Activated CD4-positive, alpha-beta T cell treated with anti-CD3 and anti-CD28 coated beads for 36 hours (primary cell): ENCODE data around the gene DCAF6. TPM values are rescaled to one million over a fixed set of nuclear protein-coding genes. Genes with fewer than 3 reads are reported as not detected.
"Not testable (repeated sequence)": the region's sequence is repeated elsewhere in the genome, so short reads cannot be mapped to it uniquely, and the experiment has no call there.

Experiments used
- ATAC-seq: fragments of 200-7000 bp; cut with Tn5 transposase; one replicate; pipeline ENCODE4 v1.10.0; 2021; ENCODE audit warnings: mild to moderate bottlenecking, moderate library complexity
- CTCF ChIA-PET: fragments of 350-600 bp; sonication (Branson Sonifier 250); formaldehyde crosslinking; loops from one replicate; lab custom pipeline; 2021; ENCODE audit warnings: antibody characterized with exemption; lab: Charles Lee
- POLR2A ChIA-PET: fragments of 350-600 bp; sonication (Branson Sonifier 250); formaldehyde crosslinking; loops from one replicate; lab custom pipeline; 2021; ENCODE audit warnings: antibody characterized with exemption, inconsistent platforms; lab: Charles Lee
- DNase-seq: peaks from one replicate; pipeline ENCODE4 v3.0.0-alpha.2; 2020
- H3K27ac Mint-ChIP-seq: one replicate; pipeline ENCODE4 v1.8.0; 2021; ENCODE audit warnings: mixed read lengths
- H3K27me3 Mint-ChIP-seq: one replicate; pipeline ENCODE4 v1.8.0; 2021; ENCODE audit warnings: mixed read lengths
- H3K36me3 Mint-ChIP-seq: one replicate; pipeline ENCODE4 v1.8.0; 2021; ENCODE audit warnings: low read depth, mixed read lengths
- H3K4me1 Mint-ChIP-seq: one replicate; pipeline ENCODE4 v1.8.0; 2021; ENCODE audit warnings: mixed read lengths
- H3K4me3 Mint-ChIP-seq: one replicate; pipeline ENCODE4 v1.8.0; 2021; ENCODE audit warnings: mild to moderate bottlenecking, moderate library complexity, mixed read lengths
- H3K9me3 Mint-ChIP-seq: one replicate; pipeline ENCODE4 v1.8.0; 2021; ENCODE audit warnings: low read depth, mixed read lengths
- intact Hi-C, 2 experiments: fragments of 100-400 bp; cut with DNase I in 1 of 2; cut with micrococcal nuclease in 1 of 2; formaldehyde crosslinking; loops; one replicate each; pipeline versions ENCODE4 v1.14.2 to v1.15.1; 2022 to 2024; cut with DNase I, micrococcal nuclease
- total RNA-seq, 2 experiments: library from RNA; stranded (reverse); gene quantifications; one replicate each; pipeline ENCODE4 v1.2.3, GENCODE V29; 2021

DCAF6 gene
- total RNA-seq, 2 experiments from 2014 or later: 25.6 to 28.8 TPM

DNA sequence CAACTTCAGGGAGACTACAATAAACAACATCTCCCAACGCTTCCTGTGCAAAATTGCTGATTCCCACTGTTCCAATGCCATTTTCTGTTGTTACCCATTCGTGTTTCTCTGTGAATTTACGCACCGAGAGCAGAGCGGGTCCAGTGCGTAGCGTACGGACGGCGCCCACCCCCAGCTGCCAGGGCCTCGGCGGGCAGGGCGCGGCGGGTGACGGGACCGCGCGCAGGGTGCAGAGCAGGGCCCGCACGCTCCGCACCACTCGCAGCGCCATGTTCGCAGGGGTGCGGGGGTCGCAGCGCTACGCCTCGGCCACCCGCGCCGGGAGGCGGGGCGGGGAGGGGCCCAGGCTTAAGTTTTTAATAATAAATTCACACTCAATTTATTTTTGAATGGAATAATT is 119.7 kb downstream of the DCAF6 start:
- DNase-seq, H3K36me3 Mint-ChIP-seq, intact Hi-C loops, H3K27me3 Mint-ChIP-seq, H3K27ac Mint-ChIP-seq, H3K9me3 Mint-ChIP-seq, CTCF ChIA-PET, H3K4me1 Mint-ChIP-seq, H3K4me3 Mint-ChIP-seq, POLR2A ChIA-PET: not testable (repeated sequence)
- ATAC-seq: peak; percentile 57

DNA sequence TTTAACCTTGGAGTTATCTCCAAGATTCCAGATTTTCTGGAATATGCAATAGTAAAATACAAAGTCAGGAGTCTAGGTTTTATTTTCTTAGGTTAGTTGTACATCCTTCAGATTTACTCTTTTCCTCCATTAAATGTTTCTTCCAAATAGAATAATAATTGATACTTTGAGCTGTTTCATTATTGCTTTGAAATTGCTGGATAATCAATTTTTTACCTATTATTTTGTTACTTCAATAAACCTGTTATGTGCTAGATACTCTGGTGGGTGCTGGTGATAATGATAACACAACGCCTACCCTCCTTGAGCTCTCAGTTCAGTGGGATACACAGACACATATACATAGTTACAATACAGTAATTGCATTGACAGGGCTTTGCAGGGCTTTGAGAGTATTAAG is 120.9 kb downstream of the DCAF6 start:
- H3K36me3 Mint-ChIP-seq: peaks cover 4% of the 10 kb centered on the region
- H3K4me3 Mint-ChIP-seq: no peak overlapping the region
- H3K9me3 Mint-ChIP-seq: no peaks in the 10 kb centered on the region
- H3K4me1 Mint-ChIP-seq: no peaks in the 10 kb centered on the region
- no peaks in the 10 kb centered on the region for H3K27me3 Mint-ChIP-seq
- no peak for DNase-seq
- no peak overlapping the region for H3K27ac Mint-ChIP-seq
- intact Hi-C loops: no loop called here
- ATAC-seq: no peak
- POLR2A ChIA-PET: no interaction called here
- CTCF ChIA-PET: interaction anchor here (1.2 kb wide), 1 partner anchor 27 kb away, joined by 3 read pairs; no protein-coding TSS in a partner anchor

DNA sequence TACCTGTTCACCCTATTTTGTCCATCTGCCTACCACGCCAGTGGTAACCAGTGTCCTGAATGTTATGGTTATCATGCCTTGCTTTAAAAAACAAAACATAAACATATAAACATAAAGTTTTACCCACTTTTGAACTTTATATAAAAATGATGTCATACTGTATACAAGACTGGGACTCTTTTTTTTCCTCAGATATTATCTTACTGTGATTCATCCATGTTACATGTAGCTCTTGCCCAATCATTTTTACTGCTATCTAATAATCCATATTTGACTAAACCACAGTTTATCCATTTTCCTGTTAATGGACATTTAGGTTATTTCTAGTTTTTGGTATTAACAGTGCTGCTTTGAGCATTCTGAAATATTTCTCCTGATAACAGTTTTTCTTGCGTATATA is 121.4 kb downstream of the DCAF6 start:
- CTCF ChIA-PET: interaction anchor here (1.2 kb wide), 1 partner anchor 27 kb away, joined by 3 read pairs; no protein-coding TSS in a partner anchor
- Mint-ChIP-seq H3K9me3 (no peaks in the 10 kb centered on the region), H3K27me3 (no peaks in the 10 kb centered on the region), H3K4me3 (no peak overlapping the region), H3K4me1 (no peaks in the 10 kb centered on the region), H3K36me3 (peaks cover 4% of the 10 kb centered on the region), H3K27ac (no peak overlapping the region)
- ATAC-seq (no peak), DNase-seq (no peak)
- intact Hi-C loops: no loop called here
- POLR2A ChIA-PET: no interaction called here

DNA sequence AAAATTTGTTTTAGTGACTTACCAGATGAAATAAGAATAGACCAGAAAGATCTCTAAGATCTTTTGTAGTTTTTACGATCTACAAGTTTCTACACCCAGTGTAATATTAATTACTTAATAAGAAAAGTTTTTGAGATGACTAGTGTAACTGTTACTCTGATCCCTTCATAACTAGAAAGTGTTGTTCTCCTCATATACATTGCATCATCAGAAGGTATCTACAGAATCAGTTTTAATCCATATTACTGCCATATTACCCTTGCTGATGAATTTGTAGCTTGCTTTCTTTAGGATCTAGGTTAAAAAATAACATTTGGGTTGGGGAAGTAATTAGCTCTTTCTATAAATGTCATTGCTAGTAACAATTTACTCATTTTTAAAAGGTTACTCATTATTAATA is 127.7 kb downstream of the DCAF6 start:
- no peak for ATAC-seq
- intact Hi-C loops: no loop called here
- Mint-ChIP-seq H3K27me3 (no peaks in the 10 kb centered on the region), H3K9me3 (no peaks in the 10 kb centered on the region), H3K27ac (no peak overlapping the region), H3K4me1 (no peaks in the 10 kb centered on the region), H3K36me3 (peaks cover 4% of the 10 kb centered on the region), H3K4me3 (no peak overlapping the region)
- no peak for DNase-seq
- ChIA-PET CTCF (interaction anchor here (0.7 to 2.9 kb wide), 4 partner anchors 13 to 159 kb away, joined by 3 to 33 read pairs (median 3); no protein-coding TSS in a partner anchor), POLR2A (no interaction called here)

DNA sequence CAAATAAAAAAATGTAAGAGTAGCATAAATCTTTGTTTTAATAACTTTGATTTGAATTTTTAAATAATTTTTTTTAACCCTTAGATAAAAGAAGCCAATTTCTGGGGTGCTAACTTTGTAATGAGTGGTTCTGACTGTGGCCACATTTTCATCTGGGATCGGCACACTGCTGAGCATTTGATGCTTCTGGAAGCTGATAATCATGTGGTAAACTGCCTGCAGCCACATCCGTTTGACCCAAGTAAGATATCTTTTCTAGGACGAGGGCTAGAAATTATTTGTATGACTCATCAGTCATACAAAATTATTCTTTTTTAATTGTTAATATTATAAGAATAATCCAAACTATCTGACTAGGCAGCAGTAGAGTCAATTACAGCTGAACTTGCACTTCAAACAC is 129.0 kb downstream of the DCAF6 start:
- no peaks in the 10 kb centered on the region for H3K4me1 Mint-ChIP-seq
- intact Hi-C loops: no loop called here
- no peak for ATAC-seq

DNA sequence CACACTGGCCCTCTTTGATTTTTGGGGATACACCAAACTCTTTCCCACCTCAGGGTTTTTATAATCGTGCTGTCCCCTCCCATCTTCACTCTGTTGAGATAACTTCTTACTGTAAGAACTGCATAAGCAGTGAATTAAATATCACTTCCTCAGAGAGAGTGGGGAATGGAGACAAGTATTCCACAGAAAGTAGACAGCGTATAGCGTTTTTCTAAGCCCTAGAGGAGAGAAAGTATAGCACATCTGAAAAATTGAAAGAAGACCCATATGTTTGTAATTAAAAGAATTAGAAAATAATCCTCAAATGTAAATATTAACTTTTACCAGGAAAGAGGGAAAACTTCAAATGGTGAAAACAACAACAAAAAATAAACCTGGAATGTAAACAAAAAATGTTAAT is 132.9 kb downstream of the DCAF6 start:
- no peaks in the 10 kb centered on the region for H3K27me3 Mint-ChIP-seq
- POLR2A ChIA-PET: no interaction called here
- CTCF ChIA-PET: interaction anchor here (1.0 to 1.6 kb wide), 4 partner anchors 8 to 18 kb away, joined by 3 to 10 read pairs (median 6); no protein-coding TSS in a partner anchor
- no peaks in the 10 kb centered on the region for H3K4me1 Mint-ChIP-seq
- no peak overlapping the region for H3K4me3 Mint-ChIP-seq
- no peak overlapping the region for H3K27ac Mint-ChIP-seq
- peaks cover 21% of the 10 kb centered on the region for H3K36me3 Mint-ChIP-seq
- ATAC-seq: no peak
- intact Hi-C loops: no loop called here
- H3K9me3 Mint-ChIP-seq: no peaks in the 10 kb centered on the region
- no peak for DNase-seq

More for the DNA sequence above, 129.0 kb downstream of the DCAF6 start:
- no peak for DNase-seq
- Mint-ChIP-seq H3K4me3 (no peak overlapping the region), H3K9me3 (no peaks in the 10 kb centered on the region), H3K27me3 (no peaks in the 10 kb centered on the region), H3K36me3 (peaks cover 5% of the 10 kb centered on the region), H3K27ac (no peak overlapping the region)
- CTCF ChIA-PET: interaction anchor here (0.8 to 2.9 kb wide), 5 partner anchors 11 to 85 kb away, joined by 3 to 33 read pairs (median 4); no protein-coding TSS in a partner anchor
- POLR2A ChIA-PET: no interaction called here

DNA sequence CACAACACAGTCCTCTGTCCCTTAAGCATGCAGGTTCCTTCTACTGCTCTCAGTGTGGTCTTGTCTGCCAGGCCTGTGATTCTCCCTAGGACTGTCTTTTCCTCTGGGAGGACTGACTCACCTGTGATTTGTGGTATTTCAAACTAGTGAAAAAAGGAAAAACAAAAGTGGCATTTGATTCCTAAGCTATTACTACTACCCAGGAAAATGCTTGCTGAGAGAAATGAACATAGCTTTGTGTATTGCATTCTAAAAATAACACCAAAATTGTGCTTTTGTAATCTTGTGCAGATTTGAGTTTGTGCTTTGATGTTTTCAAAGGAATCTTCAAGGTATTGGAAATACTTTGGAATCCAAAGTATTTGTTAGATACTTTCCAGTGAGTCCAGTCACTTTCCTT is 143.3 kb downstream of the DCAF6 start:
- ChIA-PET POLR2A (no interaction called here), CTCF (interaction anchor here (1.5 kb wide), 1 partner anchor 13 kb away, joined by 4 read pairs; no protein-coding TSS in a partner anchor)
- Mint-ChIP-seq H3K27ac (no peak overlapping the region), H3K36me3 (peaks cover 6% of the 10 kb centered on the region), H3K27me3 (no peaks in the 10 kb centered on the region), H3K9me3 (no peaks in the 10 kb centered on the region), H3K4me3 (no peak overlapping the region), H3K4me1 (no peaks in the 10 kb centered on the region)
- no peak for DNase-seq
- intact Hi-C loops: loop anchor here (5.0 to 10.0 kb wide), 5 partner anchors 58 to 477 kb away; partner anchors contain the start of genes DCAF6 (in 1 of the 2), GPR161 (in 1 of the 2) and MPC2 (in 1 of the 2)
- ATAC-seq: no peak

DNA sequence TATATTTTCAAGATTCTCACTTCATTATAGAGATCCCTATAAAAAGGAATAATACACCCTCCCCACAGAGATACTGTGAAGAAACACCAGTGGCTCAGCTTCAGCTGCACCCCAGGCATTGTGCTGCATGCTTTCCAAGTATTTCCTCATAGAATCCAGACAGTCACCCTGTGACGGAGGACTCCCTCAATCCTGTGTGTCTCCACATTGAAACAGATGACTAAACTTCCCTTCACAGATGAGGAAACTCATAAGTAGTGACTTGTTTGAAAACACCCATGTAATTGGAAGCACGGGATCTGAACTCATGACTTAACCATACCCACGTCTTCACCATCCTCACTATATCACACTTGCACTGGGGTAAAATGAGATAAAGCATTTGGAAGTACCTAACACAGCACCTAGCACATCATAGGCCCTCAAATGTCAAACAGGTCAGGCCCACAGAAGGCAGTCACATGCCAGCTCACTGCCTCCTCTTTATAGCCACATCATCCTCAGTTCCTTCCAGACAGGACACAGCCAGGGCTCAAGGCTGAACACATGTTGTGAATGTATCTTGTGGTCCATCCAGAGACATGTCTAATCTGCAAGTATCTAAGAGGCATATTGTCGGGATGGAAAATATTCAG is 145.0 kb downstream of the DCAF6 start:
- ATAC-seq (no peak), DNase-seq (no peak)
- H3K9me3 Mint-ChIP-seq: no peaks in the 10 kb centered on the region
- ChIA-PET CTCF (interaction anchor here (0.7 to 3.5 kb wide), 43 partner anchors 9 to 328 kb away, joined by 3 to 41 read pairs (median 5); partner anchors contain the start of gene ADCY10), POLR2A (no interaction called here)
- H3K36me3 Mint-ChIP-seq: peaks cover 4% of the 10 kb centered on the region
- H3K27me3 Mint-ChIP-seq: no peaks in the 10 kb centered on the region
- peak overlapping the region; percentile 3 for H3K27ac Mint-ChIP-seq
- intact Hi-C loops: loop anchor here (1.0 to 10.0 kb wide), 6 partner anchors 56 to 479 kb away; partner anchors contain the start of genes DCAF6 (in 1 of the 2), GPR161 (in 1 of the 2) and MPC2 (in 1 of the 2)
- no peak overlapping the region for H3K4me3 Mint-ChIP-seq
- H3K4me1 Mint-ChIP-seq: no peaks in the 10 kb centered on the region

DNA sequence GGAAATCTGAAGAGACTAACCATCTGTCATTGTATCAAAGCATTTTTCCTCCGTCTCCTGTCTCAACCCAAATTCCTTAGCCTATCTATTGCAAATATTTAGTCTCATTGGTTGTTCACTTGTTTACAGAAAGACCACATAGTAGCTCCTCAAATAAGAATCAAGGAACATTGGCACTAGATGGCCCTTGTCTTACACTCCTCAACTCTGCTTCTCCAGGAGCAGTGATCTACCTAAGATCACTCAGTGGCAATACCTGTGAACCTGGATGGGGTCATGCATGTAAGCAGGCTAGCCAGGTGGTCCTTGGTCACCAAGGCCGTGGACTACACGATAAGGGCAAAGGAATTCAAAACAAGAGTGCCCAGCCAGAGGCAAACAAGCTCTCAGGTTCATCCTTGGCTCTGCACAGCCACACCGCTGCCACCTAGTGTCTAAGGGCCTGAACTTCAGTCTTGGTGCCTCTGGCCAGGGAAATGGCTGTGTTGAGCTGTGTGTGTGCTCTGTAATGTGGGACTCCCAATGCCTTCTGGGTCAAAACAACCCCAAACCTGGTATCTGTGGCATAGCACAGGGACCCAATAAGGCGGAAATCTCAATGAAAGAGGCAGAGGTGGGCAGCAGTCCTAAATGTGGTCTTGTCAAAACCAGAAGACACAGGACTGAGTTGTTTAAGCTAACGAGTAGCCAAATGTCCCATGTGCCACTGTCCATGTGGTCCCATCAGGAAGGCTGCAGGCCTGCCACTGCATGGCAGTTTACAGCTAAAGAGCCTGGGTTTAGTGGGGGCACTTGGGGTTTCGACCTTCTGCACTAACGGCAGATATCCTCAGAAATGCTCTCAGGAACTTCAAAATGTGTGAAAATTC is 145.8 kb downstream of the DCAF6 start:
- H3K27me3 Mint-ChIP-seq: no peaks in the 10 kb centered on the region
- DNase-seq (peak; percentile 84), ATAC-seq (peak; percentile 92)
- H3K9me3 Mint-ChIP-seq: no peaks in the 10 kb centered on the region
- no peaks in the 10 kb centered on the region for H3K4me1 Mint-ChIP-seq
- no peaks in the 10 kb centered on the region for H3K36me3 Mint-ChIP-seq
- peak overlapping the region; percentile 45 for H3K27ac Mint-ChIP-seq
- intact Hi-C loops: loop anchor here (1.0 to 10.0 kb wide), 6 partner anchors 55 to 480 kb away; partner anchors contain the start of genes DCAF6 (in 1 of the 2), GPR161 (in 1 of the 2) and MPC2 (in 1 of the 2)
- ChIA-PET CTCF (interaction anchor here (0.7 to 3.5 kb wide), 57 partner anchors 10 to 329 kb away, joined by 3 to 41 read pairs (median 4); partner anchors contain the start of gene ADCY10), POLR2A (no interaction called here)
- H3K4me3 Mint-ChIP-seq: no peak overlapping the region

DNA sequence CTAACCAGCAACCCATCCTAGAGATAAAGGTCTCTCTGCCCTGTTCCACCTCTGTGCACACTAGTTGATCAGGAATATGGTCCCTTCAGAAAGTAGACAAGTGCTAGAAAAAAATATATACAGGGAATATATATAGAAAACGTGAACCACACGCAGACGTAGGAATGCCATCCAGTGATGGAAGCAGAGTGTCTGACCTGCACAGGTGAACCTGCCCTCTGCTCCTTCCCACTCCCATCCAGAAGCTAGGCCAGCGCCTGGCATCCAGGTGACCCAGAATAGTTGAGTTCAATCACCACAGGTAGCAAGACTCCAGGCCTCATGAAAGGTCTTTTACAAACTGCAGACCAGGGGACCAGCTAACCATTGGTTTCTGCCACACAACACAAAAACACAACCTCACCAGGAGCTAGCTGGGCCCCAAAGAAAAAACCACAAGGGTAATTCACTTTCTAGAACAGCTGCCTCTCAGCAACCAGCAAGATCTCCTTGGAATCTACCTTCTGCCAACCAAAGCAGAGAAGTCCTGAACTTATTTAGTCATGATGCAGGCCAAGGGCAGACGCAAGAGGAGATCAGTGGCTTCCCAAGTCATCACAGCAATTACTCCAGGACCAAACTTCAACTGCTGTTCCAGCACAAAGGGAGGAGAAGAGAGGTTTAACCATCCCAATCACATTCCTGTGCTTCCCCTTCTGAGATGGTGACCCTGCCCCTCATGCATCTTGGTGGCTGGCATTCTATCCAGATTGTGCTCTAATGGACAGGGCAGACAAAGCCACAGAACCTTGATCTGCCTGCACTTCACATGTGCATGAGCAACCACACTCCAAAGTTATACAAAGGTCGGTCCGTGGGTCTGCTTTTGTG is 147.2 kb downstream of the DCAF6 start:
- intact Hi-C loops: loop anchor here (1.0 to 10.0 kb wide), 7 partner anchors 54 to 481 kb away; partner anchors contain the start of genes DCAF6 (in 1 of the 2), GPR161 (in 1 of the 2) and MPC2 (in 1 of the 2)
- Mint-ChIP-seq H3K27me3 (no peaks in the 10 kb centered on the region), H3K4me3 (no peak overlapping the region), H3K27ac (no peak overlapping the region), H3K9me3 (no peaks in the 10 kb centered on the region), H3K4me1 (no peaks in the 10 kb centered on the region), H3K36me3 (no peaks in the 10 kb centered on the region)
- DNase-seq: no peak
- ATAC-seq: no peak
- ChIA-PET CTCF (interaction anchor here (0.7 to 3.5 kb wide), 29 partner anchors 9 to 280 kb away, joined by 3 to 41 read pairs (median 4); no protein-coding TSS in a partner anchor), POLR2A (no interaction called here)
